ENCODE data around the gene SH3GL1.

The SH3GL1 gene

GRCh38 chr19:4396949-4397783, 3.2 kb downstream of the SH3GL1 start:
- FAIRE-seq = no peak

- no peak for FAIRE-seq
Measured at GRCh38 chr19:4393947-4394590, 6.3 kb downstream of the SH3GL1 start.

- no peak for FAIRE-seq
Measured at GRCh38 chr19:4391701-4392483, 8.5 kb downstream of the SH3GL1 start.

GRCh38 chr19:4391306-4391693, 9.0 kb downstream of the SH3GL1 start:
- no peak for FAIRE-seq

- FAIRE-seq = no peak
Measured at GRCh38 chr19:4390567-4391305, 9.6 kb downstream of the SH3GL1 start.

- FAIRE-seq = no peak
Measured at GRCh38 chr19:4390017-4390566, 10.3 kb downstream of the SH3GL1 start.

GRCh38 chr19:4389511-4390016, 10.8 kb downstream of the SH3GL1 start:
- FAIRE-seq = no peak

GRCh38 chr19:4389064-4389375, 11.3 kb downstream of the SH3GL1 start:
- no peak for FAIRE-seq

- FAIRE-seq = no peak
Measured at GRCh38 chr19:4388337-4389063, 11.8 kb downstream of the SH3GL1 start.

GRCh38 chr19:4386041-4386782, 14.1 kb downstream of the SH3GL1 start:
- FAIRE-seq = no peak

GRCh38 chr19:4385291-4386040, 14.9 kb downstream of the SH3GL1 start:
- no peak for FAIRE-seq

- FAIRE-seq = no peak
Measured at GRCh38 chr19:4380254-4380727, 20.1 kb downstream of the SH3GL1 start.

GRCh38 chr19:4379383-4380253, 20.7 kb downstream of the SH3GL1 start:
- FAIRE-seq = no peak

- no peak for FAIRE-seq
Measured at GRCh38 chr19:4378886-4379285, 21.5 kb downstream of the SH3GL1 start.

- no peak for FAIRE-seq
Measured at GRCh38 chr19:4376991-4377781, 23.2 kb downstream of the SH3GL1 start.

- FAIRE-seq = no peak
Measured at GRCh38 chr19:4376671-4376990, 23.7 kb downstream of the SH3GL1 start.

- no peak for FAIRE-seq
Measured at GRCh38 chr19:4376028-4376670, 24.2 kb downstream of the SH3GL1 start.
